ENCODE results near the gene JDP2.

DNA sequence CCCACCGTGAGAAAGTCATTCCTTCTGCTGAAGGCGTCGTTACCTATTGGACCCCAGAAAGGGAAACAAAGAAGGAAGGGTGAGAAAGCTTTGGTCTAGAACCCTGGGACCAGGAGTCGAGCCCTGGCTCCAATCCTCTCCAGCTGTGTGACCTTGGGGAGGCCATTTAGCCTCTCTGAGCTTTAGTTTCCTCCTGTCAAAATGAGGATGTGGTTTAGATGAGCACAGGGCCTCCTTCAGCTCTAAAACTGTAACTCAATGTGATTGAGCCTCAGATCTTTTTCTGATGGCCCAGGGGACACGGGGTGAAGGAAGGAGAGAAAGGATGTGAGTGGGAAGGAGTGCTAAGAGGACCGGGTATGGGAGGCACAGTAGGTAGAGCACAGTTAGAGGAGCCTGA lies 7.7 kb downstream of the JDP2 start:
- TF ChIP-seq CTCF (IDR thresholded peaks at IDR 0.05; ENCODE audit: insufficient read depth, low read depth, low read length) (no peak), EZH2 (IDR thresholded peaks at IDR 0.05; ENCODE audit: insufficient read depth, low read length) (no peak)
